HG03108 (cell line): ENCODE measurements around the gene TMEM9B.
"Not testable (repeated sequence)": the region's sequence is repeated elsewhere in the genome, so short reads cannot be mapped to it uniquely, and the experiment has no call there.

Source experiments
- ATAC-seq: cut with Tn5 transposase; IDR thresholded peaks from one replicate; pipeline ENCODE4 v1.9.1; 2021; ENCODE audit warnings: moderate library complexity; ENCODE audit not compliant: unreplicated experiment

Gene TMEM9B

DNA sequence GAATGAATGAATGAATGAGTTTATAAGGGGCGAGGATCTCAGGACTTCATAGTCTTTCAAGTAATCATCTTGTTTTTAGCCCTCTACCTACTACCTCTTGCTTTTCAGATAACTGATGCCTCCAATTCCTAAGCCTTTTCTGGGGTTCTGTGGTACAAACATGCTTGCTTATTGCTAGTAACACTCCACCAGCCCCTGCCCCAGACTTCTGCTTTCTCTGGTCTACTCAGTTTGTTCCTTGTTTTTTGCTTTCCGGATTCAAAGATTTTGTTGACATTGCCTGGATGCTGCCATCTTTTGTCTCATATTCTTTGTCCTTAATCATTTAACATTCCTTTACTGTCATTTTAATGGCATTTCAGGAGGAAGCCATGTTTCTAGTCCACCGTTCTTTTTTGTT is 8.9 kb upstream of the TMEM9B start:
- ATAC-seq = no peak

DNA sequence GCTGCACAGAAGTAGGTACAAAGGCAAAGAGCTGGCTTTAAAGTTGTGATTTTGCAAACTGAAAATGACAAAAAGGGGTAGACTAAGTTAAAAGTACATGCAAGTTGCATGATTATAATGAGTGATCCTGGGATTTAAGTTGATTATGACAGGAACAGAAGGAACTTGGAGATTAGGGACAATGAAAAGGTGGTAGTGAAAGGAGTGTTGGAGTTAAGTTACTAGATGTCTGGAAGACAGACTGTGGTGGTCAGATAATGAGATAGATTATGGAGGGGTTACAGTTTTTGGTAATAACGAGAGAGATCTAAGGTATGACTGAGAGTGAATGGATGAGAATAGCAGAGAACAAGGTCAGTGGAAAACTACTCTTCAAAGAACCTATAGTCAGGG is 7.7 kb upstream of the TMEM9B start:
- no peak for ATAC-seq

GRCh38 chr11:8971196-8971923 is 7.1 kb upstream of the TMEM9B start:
- no peak for ATAC-seq

DNA sequence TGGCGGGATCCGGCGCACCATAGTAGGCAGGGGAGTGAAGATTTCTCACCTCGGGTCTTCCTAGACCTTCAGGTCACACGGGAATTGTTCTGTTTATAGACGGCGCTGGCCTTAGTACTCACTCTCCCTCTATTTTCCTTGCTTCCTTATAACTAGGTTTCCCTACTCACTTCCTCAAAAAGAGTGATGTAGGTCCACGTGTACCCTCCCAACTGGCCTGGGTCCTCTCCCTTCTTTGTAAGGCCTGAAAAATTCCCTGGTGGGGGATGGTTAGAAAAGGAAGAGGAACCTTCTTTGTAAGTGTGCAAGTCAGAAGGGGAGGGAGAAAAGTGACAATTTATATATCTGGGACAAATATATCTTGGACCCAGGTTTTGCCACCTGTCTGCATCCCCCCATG is 2.9 kb upstream of the TMEM9B start:
- no peak for ATAC-seq

DNA sequence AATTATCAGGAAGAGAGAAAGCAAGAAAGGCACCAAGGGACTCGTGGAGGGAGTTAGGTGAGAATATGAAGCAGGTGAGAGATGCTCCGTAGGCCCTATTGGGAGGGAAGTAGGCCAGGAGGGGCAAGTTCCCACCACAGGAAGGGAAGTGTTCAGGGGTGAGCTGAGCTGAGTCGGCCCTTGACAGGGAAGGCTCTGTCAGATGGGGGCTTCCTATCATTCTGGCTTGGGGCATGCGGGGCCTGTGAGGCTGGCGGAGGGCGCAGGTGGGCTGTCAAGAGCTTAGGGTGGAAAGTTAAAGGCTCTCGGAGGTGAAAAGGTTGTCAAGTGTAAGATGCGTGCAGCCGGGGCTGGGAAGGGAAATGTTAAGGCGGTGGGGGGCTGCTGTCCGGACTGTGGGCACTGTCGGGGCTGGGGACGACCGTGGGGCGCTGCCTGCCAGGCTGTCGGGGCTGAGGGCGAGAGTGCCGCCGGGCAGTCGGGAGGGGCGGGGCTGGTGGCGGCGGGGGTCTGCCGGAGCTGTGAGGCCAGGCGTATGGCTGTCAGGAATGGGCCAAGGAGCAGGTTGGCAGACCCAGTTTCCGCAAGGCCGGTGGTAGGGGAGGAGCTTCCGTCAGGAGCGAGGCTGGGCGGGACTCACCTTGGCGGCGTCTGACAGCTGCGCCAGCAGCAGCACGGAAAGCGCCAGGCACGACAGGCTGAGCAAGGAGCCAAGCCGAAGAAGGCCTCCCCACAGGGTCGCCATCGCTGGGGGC is 496 bp downstream of the TMEM9B start:
- ATAC-seq = peak; percentile 62

- no peak for ATAC-seq
These were observed 1.4 kb downstream of the TMEM9B start for GRCh38 chr11:8962841-8963240.

DNA sequence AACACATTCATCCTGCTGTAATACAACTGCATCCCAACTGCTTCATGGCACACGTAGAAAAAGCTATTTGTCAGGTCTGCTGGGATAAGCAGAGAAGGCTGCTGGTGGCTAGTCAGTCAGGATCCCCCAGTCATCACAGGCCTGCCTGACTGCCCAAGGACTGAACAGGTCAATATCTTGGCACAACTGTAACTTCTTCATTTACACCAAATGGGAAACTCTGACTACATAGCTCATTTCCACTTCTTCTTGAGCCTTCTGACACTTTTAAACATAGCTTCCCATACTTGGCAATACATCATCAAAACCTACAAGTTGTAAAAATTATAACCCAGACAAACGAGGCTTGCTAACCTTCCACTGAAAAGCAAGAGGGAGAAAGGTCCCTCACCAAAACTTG is 2.8 kb downstream of the TMEM9B start:
- no peak for ATAC-seq

DNA sequence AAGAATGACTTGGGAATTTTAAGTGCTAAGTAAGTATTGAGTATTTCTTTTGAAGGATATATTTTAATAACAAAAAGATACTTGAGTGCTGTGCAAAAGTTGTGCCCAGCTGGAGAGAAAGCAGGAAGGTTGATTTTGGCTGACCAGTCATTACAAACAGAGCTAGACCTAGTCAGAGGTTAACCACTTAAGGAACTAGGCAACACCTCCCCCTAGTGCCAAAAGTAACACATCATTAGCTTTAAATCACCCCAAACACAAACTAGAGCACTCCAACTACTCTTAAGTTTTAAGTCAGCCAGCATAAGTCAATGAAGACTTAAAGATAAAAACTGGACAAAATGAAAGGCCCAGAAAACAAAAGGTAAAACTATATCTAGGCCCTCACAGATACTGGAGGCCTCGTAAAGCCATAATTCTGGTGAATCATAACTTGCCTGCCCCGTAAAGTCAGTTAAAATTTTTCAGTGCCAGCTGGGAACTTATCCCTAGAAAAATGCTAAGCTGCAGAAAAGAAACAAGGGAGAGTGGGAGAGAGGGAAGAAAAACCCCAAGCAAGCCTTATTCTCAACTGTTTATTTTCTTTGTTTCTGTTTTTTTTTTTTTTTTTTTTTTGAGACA is 4.6 kb downstream of the TMEM9B start:
- peak; percentile 46 for ATAC-seq

GRCh38 chr11:8956860-8957259 is 7.4 kb downstream of the TMEM9B start:
- no peak for ATAC-seq

- no peak for ATAC-seq
These were observed 15.4 kb downstream of the TMEM9B start for GRCh38 chr11:8948886-8949285.

- no peak for ATAC-seq
These were observed 16.9 kb downstream of the TMEM9B start for GRCh38 chr11:8947230-8947943.

GRCh38 chr11:8942518-8943066 is 21.6 kb downstream of the TMEM9B start, which contains the start of gene ASCL3:
ASCL3 (minus strand) TSS chr11:8943016; CDS start chr11:8938161, 4,855 bp downstream.
- ATAC-seq = no peak

- ATAC-seq = no peak
These were observed 22.7 kb downstream of the TMEM9B start for GRCh38 chr11:8941341-8942103.

GRCh38 chr11:8937659-8938058 is 26.6 kb downstream of the TMEM9B start:
- no peak for ATAC-seq

DNA sequence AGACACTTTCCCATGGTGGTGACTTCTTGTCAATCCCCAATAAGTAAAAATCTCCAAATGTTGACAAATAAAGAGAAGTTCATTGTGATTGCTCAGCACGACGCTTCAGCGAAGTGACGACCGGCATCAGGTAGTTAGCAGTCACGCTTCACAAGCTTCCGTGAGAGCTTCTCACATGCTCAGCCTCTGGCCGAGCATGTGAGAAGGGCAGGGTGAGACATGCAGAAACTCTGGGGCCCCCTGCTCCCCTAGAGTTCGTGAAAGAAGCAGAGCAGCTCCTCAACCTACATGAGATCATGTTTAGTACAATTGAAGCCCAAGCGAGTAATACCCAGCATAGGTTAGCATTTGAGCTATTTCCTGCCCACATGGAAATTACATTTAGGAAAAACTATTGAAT is 27.1 kb downstream of the TMEM9B start:
- ATAC-seq = no peak

DNA sequence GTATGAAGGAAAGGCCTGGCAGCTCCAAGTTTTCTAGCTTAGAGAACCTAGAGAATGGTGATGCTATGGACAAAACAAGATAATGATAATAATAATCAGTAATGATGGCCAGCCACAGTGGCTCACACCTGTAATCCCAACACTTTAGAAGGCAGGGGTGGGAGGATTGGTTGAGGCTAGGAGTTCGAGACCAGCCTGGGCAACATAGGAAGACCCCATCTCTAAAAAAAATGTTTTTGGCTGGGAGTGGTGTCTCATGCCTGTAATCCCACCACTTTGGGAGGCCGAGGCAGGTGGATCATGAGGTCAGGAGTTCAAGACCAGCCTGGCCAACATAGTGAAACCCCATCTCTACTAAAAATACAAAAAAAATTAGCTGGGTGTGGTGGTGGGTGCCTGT is 28.5 kb downstream of the TMEM9B start:
- not testable (repeated sequence) for ATAC-seq

DNA sequence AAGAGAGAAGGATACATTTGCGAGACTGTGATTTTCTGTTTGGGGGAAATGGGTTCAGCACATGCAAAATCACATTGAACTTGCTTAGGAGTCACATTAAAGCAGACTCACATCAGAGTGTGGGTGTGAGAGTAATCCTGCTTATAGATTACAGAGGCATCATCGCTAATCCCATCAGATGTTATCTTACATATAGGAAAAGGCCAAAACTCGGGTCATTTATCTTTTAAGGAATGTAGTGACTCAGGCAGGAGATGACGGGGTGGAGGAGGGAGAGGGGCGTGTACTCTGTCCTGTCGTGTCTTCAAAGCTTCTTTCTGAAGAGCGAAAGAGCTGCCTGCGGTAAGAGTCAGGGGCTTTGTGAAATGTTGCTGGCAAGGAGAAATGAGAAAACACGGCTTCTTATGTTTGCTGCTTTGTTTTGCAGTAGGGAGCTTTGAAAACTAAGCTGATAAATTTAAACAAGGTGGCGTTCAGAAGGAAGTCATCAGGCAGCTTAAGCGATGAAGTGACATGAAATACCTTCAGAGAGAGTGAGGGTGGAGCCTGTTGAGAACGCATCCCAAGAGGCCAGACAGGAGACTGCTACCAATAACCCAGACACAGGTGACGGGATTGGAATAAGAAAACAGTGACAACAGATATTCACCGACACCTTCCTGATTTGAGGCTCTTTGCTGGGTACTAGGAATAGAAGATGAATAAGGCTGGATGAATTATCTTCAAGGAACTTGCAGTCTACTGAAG is 29.3 kb downstream of the TMEM9B start:
- ATAC-seq = no peak

- no peak for ATAC-seq
These were observed 30.3 kb downstream of the TMEM9B start for GRCh38 chr11:8933931-8934330.

- ATAC-seq = no peak
These were observed 31.6 kb downstream of the TMEM9B start, which contains the start of gene C11orf16 for GRCh38 chr11:8932564-8933180. C11orf16 (minus strand) TSS chr11:8932947; CDS start chr11:8932308, 639 bp downstream.
